ENCODE data around the gene PRIMPOL. TPM values are rescaled to one million over a fixed set of nuclear protein-coding genes. Genes with fewer than 3 reads are reported as not detected.
A peak's percentile ranks its signal among the peaks of the same experiment; 100 is the strongest.

The PRIMPOL gene
- total and polyA plus RNA-seq, 2 of the 4 experiments (the other 2 are of a cell fraction), result 5.6 to 8.8 TPM

GRCh38 chr4:184664445-184665210 is 15.1 kb downstream of the PRIMPOL start:
- Histone ChIP-seq H4K20me1 (ENCODE audit: insufficient read depth, low read length) (no peaks in the 10 kb centered on the region), H3K4me2 (ENCODE audit: low read depth, low read length) (no peak overlapping the region), H2BK15ac (ENCODE audit: low read depth, low read length) (no peak overlapping the region), H3K4me1 (ENCODE audit: control insufficient read depth, insufficient read depth, low read length) (peaks cover 3% of the 10 kb centered on the region), H2BK120ac (ENCODE audit: low read depth, low read length) (no peak overlapping the region), H3K4me3 (ENCODE audit: insufficient read depth, low read depth, low read length) (no peak overlapping the region), H3K18ac (ENCODE audit: low read depth, low read length) (no peak overlapping the region), H3K27me3 (ENCODE audit: control insufficient read depth, insufficient read depth, low read length) (no peaks in the 10 kb centered on the region), H4K8ac (ENCODE audit: low read depth in 2 of 2, low read length in 2 of 2) (no peak overlapping the region), H2AK5ac (ENCODE audit: low read depth, low read length) (no peak overlapping the region), H2AFZ (replicated peaks; ENCODE audit: low read length, poor library complexity) (no peak overlapping the region), H3K36me3 (ENCODE audit: control insufficient read depth, insufficient read depth, low read length) (peaks cover 12% of the 10 kb centered on the region), H4K91ac (ENCODE audit: insufficient read depth, low read depth, low read length) (no peak overlapping the region), H2AK9ac (replicated peaks; ENCODE audit: low read depth, low read length, poor library complexity) (no peak overlapping the region), H3K9me1 (ENCODE audit: insufficient read depth, low read length) (0 out of 2 replicates have a peak, but pooled peaks cover 5% of the 10 kb centered on the region), H2BK5ac (ENCODE audit: low read depth, low read length, poor library complexity, severe bottlenecking) (no peak overlapping the region), H4K5ac (ENCODE audit: low read depth, low read length) (no peak overlapping the region), H3K9me3 (ENCODE audit: control insufficient read depth, insufficient read depth, low read length) (no peaks in the 10 kb centered on the region), H3K56ac (ENCODE audit: extremely low read depth, insufficient read depth, low read length) (no peak overlapping the region), H3K79me1 (ENCODE audit: low read depth in 1 of 2, low read length in 2 of 2) (no peaks in the 10 kb centered on the region), H3K14ac (replicated peaks; ENCODE audit: low read depth, low read length) (no peak overlapping the region), H2BK20ac (ENCODE audit: low read depth, low read length) (no peak overlapping the region), H3K4ac (ENCODE audit: low read depth, low read length) (no peak overlapping the region), H3K27ac (ENCODE audit: insufficient read depth, low read length) (no peak overlapping the region), H3K9ac (ENCODE audit: low read depth, low read length) (no peak overlapping the region), H3K23ac (ENCODE audit: low read depth, low read length) (no peak overlapping the region)
- ChIA-PET CTCF (no interaction called here), POLR2A (ENCODE audit: unreplicated experiment) (interaction anchor here (0.6 kb wide), 1 partner anchor 329 kb away, joined by 3 read pairs; no protein-coding TSS in a partner anchor)
- TF ChIP-seq CEBPB (IDR thresholded peaks at IDR 0.05; ENCODE audit: low read depth, low read length), result peak; percentile 90
- no peak for TF ChIP-seq FOS (IDR thresholded peaks at IDR 0.05; ENCODE audit: low read depth, low read length)
- TF ChIP-seq RFX5 (IDR thresholded peaks at IDR 0.05; ENCODE audit: low read depth, low read length), result no peak
- TF ChIP-seq POLR2A (IDR thresholded peaks at IDR 0.05; ENCODE audit: low read depth, low read length), result no peak
- no peak for TF ChIP-seq NFE2L2 (IDR thresholded peaks at IDR 0.05; ENCODE audit: low read depth, low read length)
- TF ChIP-seq RCOR1 (IDR thresholded peaks at IDR 0.05; ENCODE audit: insufficient replicate concordance, low read length), result no peak
- intact Hi-C loops (cut with micrococcal nuclease) (no loop called here), in situ Hi-C loops (cut with MboI; ENCODE audit: low sequenced_read_pairs) (no loop called here), dilution Hi-C loops (cut with HindIII; ENCODE audit: low sequenced_read_pairs, unreplicated experiment) (no loop called here)
- DNase-seq (peak; percentile 18), ATAC-seq (ENCODE audit: low read depth) (peak; percentile 80)
- no TSS peak for BruUV-seq (replicated peaks)
- no CpG with 5 or more reads among the region's 6 CpGs for WGBS, 2 experiments (ENCODE audit: extremely low coverage in 2 of 2, insufficient read length in 1 of 2)

Measured in IMR-90 (cell line).